Measurements from ENCODE around the gene ZAP70. TPM values are rescaled to one million over a fixed set of nuclear protein-coding genes. Genes with fewer than 3 reads are reported as not detected.

ZAP70 gene
- total RNA-seq, 2 donors from 2014 or later: 8.3 to 10.4 TPM

DNA sequence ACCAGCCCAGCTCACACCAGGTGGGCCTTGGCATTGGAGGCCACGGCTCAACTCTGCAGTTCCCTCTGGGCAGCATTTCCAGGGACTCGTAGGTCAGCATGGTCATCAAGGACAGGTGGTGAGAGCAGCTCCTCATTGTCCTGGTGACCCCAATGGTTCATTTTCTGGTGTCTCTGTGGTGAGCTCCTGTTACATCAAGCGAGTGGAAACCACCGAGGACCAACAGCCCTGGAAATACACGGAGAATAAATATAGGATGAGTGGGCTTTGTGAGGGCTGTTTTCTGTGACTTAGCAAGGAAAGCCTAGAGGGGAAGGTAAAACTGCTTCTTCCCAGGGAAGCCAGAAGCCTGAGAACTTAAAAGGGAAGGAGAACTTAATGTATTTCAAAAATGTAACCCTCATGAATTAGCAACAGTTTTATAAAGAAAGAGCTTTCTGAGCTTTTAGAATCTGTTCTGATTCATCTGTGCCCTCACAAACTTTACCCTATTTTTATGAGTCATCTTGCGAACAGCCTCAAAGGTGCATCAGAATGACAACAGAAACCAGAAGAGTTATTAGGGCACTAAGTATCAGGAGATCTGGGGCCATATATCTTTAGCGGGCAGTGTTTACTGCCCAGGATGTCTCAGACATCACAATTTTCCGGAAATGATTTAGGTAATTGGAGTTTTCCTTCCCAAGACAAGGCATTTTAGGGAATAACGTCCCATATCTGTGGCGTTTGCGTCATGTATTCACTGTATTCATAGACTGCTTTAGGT, 25.1 kb upstream of the ZAP70 start:
- 93 to 94% methylated on average over 6 to 10 of the region's 11 CpGs for WGBS, 2 experiments (ENCODE audit: insufficient coverage in 1 of 2, insufficient read length in 1 of 2)
- Histone ChIP-seq H3K9ac (ENCODE audit: extremely low read depth, low read length, poor library complexity, severe bottlenecking) (no peak overlapping the region), H3K27ac (ENCODE audit: low read depth, low read length) (no peak overlapping the region), H3K9me3 (ENCODE audit: control insufficient read depth, low read length) (no peaks in the 10 kb centered on the region), H3K4me1 (ENCODE audit: control insufficient read depth, insufficient read depth, low read length) (no peaks in the 10 kb centered on the region), H3K36me3 (ENCODE audit: control insufficient read depth, insufficient read depth, low read length) (no peaks in the 10 kb centered on the region), H3K4me3 (ENCODE audit: low read length) (no peak overlapping the region), H3K27me3 (ENCODE audit: control insufficient read depth, insufficient read depth, low read length, poor library complexity, severe bottlenecking) (no peaks in the 10 kb centered on the region)
- Mint-ChIP-seq H3K4me1 (peaks cover 6% of the 10 kb centered on the region), H3K4me3 (no peak overlapping the region), H3K9me3 (peaks cover 11% of the 10 kb centered on the region), H3K36me3 (ENCODE audit: low read depth) (peaks cover 3% of the 10 kb centered on the region), H3K27me3 (ENCODE audit: insufficient read depth) (no peaks in the 10 kb centered on the region), H3K27ac (no peak overlapping the region)
- TF ChIP-seq, protein P1, sequence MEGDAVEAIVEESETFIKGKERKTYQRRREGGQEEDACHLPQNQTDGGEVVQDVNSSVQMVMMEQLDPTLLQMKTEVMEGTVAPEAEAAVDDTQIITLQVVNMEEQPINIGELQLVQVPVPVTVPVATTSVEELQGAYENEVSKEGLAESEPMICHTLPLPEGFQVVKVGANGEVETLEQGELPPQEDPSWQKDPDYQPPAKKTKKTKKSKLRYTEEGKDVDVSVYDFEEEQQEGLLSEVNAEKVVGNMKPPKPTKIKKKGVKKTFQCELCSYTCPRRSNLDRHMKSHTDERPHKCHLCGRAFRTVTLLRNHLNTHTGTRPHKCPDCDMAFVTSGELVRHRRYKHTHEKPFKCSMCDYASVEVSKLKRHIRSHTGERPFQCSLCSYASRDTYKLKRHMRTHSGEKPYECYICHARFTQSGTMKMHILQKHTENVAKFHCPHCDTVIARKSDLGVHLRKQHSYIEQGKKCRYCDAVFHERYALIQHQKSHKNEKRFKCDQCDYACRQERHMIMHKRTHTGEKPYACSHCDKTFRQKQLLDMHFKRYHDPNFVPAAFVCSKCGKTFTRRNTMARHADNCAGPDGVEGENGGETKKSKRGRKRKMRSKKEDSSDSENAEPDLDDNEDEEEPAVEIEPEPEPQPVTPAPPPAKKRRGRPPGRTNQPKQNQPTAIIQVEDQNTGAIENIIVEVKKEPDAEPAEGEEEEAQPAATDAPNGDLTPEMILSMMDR (conservative IDR thresholded peaks at IDR 0.05): no peak
- no peak for DNase-seq

DNA sequence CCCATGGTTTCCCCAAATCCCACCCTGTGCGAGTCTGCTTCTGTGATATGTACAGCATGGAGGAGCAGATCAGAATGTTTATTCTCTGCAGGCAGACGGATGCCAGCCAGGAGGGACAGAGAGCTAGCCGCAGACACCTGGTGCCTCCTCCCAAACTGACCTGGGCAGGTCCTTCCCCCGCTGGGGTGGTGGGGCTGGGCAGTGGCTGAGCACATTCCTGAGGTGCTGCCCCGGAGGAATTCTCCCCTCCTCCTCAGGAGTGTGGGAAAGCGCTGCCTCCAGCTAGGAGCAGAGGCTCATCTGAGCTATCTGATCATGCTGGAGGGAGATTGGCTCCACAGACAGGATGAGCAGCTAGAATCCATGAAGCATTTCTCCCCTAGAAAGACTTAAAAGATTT, 22.2 kb upstream of the ZAP70 start:
- H3K36me3 Mint-ChIP-seq (ENCODE audit: low read depth): no peaks in the 10 kb centered on the region
- peak; percentile 91 for DNase-seq
- Histone ChIP-seq H3K27ac (ENCODE audit: low read depth, low read length) (no peak overlapping the region), H3K27me3 (ENCODE audit: control insufficient read depth, insufficient read depth, low read length, poor library complexity, severe bottlenecking) (no peaks in the 10 kb centered on the region), H3K9me3 (ENCODE audit: control insufficient read depth, low read length) (no peaks in the 10 kb centered on the region), H3K4me3 (ENCODE audit: low read length) (no peak overlapping the region), H3K9ac (ENCODE audit: extremely low read depth, low read length, poor library complexity, severe bottlenecking) (no peak overlapping the region), H3K36me3 (ENCODE audit: control insufficient read depth, insufficient read depth, low read length) (no peaks in the 10 kb centered on the region), H3K4me1 (ENCODE audit: control insufficient read depth, insufficient read depth, low read length) (no peaks in the 10 kb centered on the region)
- no peaks in the 10 kb centered on the region for H3K27me3 Mint-ChIP-seq (ENCODE audit: insufficient read depth)
- 39 to 59% methylated on average over 3 to 6 of the region's 6 CpGs for WGBS, 2 experiments (ENCODE audit: insufficient coverage in 1 of 2, insufficient read length in 1 of 2)
- TF ChIP-seq, protein P1 (conservative IDR thresholded peaks at IDR 0.05): no peak
- H3K27ac Mint-ChIP-seq: peak overlapping the region; percentile 76
- no peak overlapping the region for H3K4me3 Mint-ChIP-seq
- H3K4me1 Mint-ChIP-seq: peaks cover 6% of the 10 kb centered on the region
- H3K9me3 Mint-ChIP-seq: no peaks in the 10 kb centered on the region

DNA sequence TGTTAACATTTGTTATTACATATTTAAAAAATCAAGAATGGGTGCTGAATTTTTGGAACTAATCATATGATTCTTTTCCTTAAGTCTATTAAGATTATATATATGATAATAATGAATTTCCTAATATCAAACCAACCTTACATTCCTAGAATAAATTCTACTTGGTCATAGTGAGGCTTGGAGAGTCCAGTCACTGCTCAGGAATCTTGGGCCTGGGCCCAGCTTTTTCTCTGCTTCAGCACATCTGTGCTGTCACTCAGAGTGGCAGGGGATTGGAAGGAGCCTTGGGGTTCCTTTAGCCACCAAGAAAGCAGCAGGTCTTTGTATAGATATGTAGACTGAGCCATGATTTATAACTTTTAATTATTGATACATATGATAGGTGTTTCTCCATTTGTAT, 19.9 kb upstream of the ZAP70 start:
- DNase-seq: no peak
- TF ChIP-seq, protein P1 (conservative IDR thresholded peaks at IDR 0.05): no peak
- Mint-ChIP-seq H3K4me3 (no peak overlapping the region), H3K27ac (no peak overlapping the region), H3K36me3 (ENCODE audit: low read depth) (no peaks in the 10 kb centered on the region), H3K4me1 (peaks cover 16% of the 10 kb centered on the region), H3K9me3 (no peaks in the 10 kb centered on the region), H3K27me3 (ENCODE audit: insufficient read depth) (no peaks in the 10 kb centered on the region)
- no peaks in the 10 kb centered on the region for H3K4me1 ChIP-seq (ENCODE audit: control insufficient read depth, insufficient read depth, low read length)
- no peaks in the 10 kb centered on the region for H3K36me3 ChIP-seq (ENCODE audit: control insufficient read depth, insufficient read depth, low read length)
- no peak overlapping the region for H3K27ac ChIP-seq (ENCODE audit: low read depth, low read length)
- no peaks in the 10 kb centered on the region for H3K9me3 ChIP-seq (ENCODE audit: control insufficient read depth, low read length)
- H3K4me3 ChIP-seq (ENCODE audit: low read length): no peak overlapping the region
- H3K9ac ChIP-seq (ENCODE audit: extremely low read depth, low read length, poor library complexity, severe bottlenecking): no peak overlapping the region
- H3K27me3 ChIP-seq (ENCODE audit: control insufficient read depth, insufficient read depth, low read length, poor library complexity, severe bottlenecking): no peaks in the 10 kb centered on the region

Measured in endodermal cell (in vitro differentiated cells).